GM12801 (cell line): ENCODE results near the gene FAM162A.

Experiments used
- CTCF ChIP-seq: IDR thresholded peaks from one replicate; pipeline ENCODE4 v1.5.1; 2011; ENCODE audit warnings: control low read depth; ENCODE audit not compliant: insufficient read length; ENCODE audit errors: extremely low read depth

Gene FAM162A

GRCh38 chr3:122383771-122384697, at the start of gene FAM162A:
Gene FAM162A, plus strand, starts transcription at chr3:122384182. Its CDS starts 84 bp downstream, at chr3:122384266.
- no peak for TF ChIP-seq CTCF

- TF ChIP-seq CTCF, result no peak
These were observed 41.2 kb upstream of the FAM162A start for GRCh38 chr3:122342803-122343202.

- TF ChIP-seq CTCF, result no peak
These were observed 40.3 kb upstream of the FAM162A start for GRCh38 chr3:122343654-122344053.

- TF ChIP-seq CTCF, result no peak
These were observed 34.8 kb upstream of the FAM162A start for GRCh38 chr3:122349171-122349570.

GRCh38 chr3:122350814-122351418, 33.1 kb upstream of the FAM162A start:
- TF ChIP-seq CTCF, result no peak

- no peak for TF ChIP-seq CTCF
These were observed 32.4 kb upstream of the FAM162A start for GRCh38 chr3:122351612-122352011.

GRCh38 chr3:122353215-122353614, 30.8 kb upstream of the FAM162A start:
- TF ChIP-seq CTCF, result no peak
